Measurements from ENCODE around the gene DISP3.

- TF ChIP-seq, protein P1, sequence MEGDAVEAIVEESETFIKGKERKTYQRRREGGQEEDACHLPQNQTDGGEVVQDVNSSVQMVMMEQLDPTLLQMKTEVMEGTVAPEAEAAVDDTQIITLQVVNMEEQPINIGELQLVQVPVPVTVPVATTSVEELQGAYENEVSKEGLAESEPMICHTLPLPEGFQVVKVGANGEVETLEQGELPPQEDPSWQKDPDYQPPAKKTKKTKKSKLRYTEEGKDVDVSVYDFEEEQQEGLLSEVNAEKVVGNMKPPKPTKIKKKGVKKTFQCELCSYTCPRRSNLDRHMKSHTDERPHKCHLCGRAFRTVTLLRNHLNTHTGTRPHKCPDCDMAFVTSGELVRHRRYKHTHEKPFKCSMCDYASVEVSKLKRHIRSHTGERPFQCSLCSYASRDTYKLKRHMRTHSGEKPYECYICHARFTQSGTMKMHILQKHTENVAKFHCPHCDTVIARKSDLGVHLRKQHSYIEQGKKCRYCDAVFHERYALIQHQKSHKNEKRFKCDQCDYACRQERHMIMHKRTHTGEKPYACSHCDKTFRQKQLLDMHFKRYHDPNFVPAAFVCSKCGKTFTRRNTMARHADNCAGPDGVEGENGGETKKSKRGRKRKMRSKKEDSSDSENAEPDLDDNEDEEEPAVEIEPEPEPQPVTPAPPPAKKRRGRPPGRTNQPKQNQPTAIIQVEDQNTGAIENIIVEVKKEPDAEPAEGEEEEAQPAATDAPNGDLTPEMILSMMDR (IDR thresholded peaks at IDR 0.05), result no peak
- TF ChIP-seq POLR2A (IDR thresholded peaks at IDR 0.05), result no peak
Observed at GRCh38 chr1:11523261-11523660, 44.3 kb downstream of the DISP3 start.
